Measurements from ENCODE around the gene MPZL3. TPM values are rescaled to one million over a fixed set of nuclear protein-coding genes. Genes with fewer than 3 reads are reported as not detected.

Gene MPZL3
- total RNA-seq, 2 experiments from 2014 or later: 24.5 to 29.8 TPM

- H3K36me3 Mint-ChIP-seq: peaks cover 29% of the 10 kb centered on the region
- peak overlapping the region; percentile 78 for H3K27ac Mint-ChIP-seq
- peak overlapping the region; percentile 14 for H3K4me3 Mint-ChIP-seq
- POLR2A ChIA-PET: interaction anchor here (1.0 to 4.2 kb wide), 6 partner anchors 9 to 66 kb away, joined by 3 to 49 read pairs (median 5); partner anchors contain the start of genes CD3E, JAML and MPZL3
- no peaks in the 10 kb centered on the region for H3K27me3 Mint-ChIP-seq
- ATAC-seq (ENCODE audit: low read depth): no peak
- H3K4me1 Mint-ChIP-seq: peaks cover 54% of the 10 kb centered on the region
- no peak for DNase-seq
- no peaks in the 10 kb centered on the region for H3K9me3 Mint-ChIP-seq
Measured at GRCh38 chr11:118238421-118238820, 13.7 kb downstream of the MPZL3 start.

- Mint-ChIP-seq H3K27me3 (no peaks in the 10 kb centered on the region), H3K9me3 (no peaks in the 10 kb centered on the region), H3K27ac (no peak overlapping the region), H3K4me1 (peaks cover 39% of the 10 kb centered on the region), H3K4me3 (no peak overlapping the region), H3K36me3 (peaks cover 30% of the 10 kb centered on the region)
- POLR2A ChIA-PET: interaction anchor here (1.0 kb wide), 1 partner anchor 12 kb away, joined by 3 read pairs; the partner anchor contains the start of gene JAML
- DNase-seq: no peak
- no peak for ATAC-seq (ENCODE audit: low read depth)
Measured at GRCh38 chr11:118236170-118236569, 16.0 kb downstream of the MPZL3 start.

- Mint-ChIP-seq H3K36me3 (peaks cover 30% of the 10 kb centered on the region), H3K27ac (no peak overlapping the region)
- POLR2A ChIA-PET: interaction anchor here (0.6 kb wide), 1 partner anchor 33 kb away, joined by 3 read pairs; no protein-coding TSS in a partner anchor
Measured at GRCh38 chr11:118234833-118235232, 17.3 kb downstream of the MPZL3 start.

GRCh38 chr11:118233850-118234249 lies 18.3 kb downstream of the MPZL3 start:
- POLR2A ChIA-PET: no interaction called here
- H3K27ac Mint-ChIP-seq: no peak overlapping the region
- no peaks in the 10 kb centered on the region for H3K9me3 Mint-ChIP-seq
- peaks cover 19% of the 10 kb centered on the region for H3K4me1 Mint-ChIP-seq
- peaks cover 31% of the 10 kb centered on the region for H3K36me3 Mint-ChIP-seq
- ATAC-seq (ENCODE audit: low read depth) (no peak), DNase-seq (no peak)
- no peak overlapping the region for H3K4me3 Mint-ChIP-seq
- no peaks in the 10 kb centered on the region for H3K27me3 Mint-ChIP-seq

More at GRCh38 chr11:118234833-118235232, 17.3 kb downstream of the MPZL3 start:
- DNase-seq (no peak), ATAC-seq (ENCODE audit: low read depth) (no peak)
- H3K27me3 Mint-ChIP-seq: no peaks in the 10 kb centered on the region
- H3K4me3 Mint-ChIP-seq: no peak overlapping the region
- peaks cover 27% of the 10 kb centered on the region for H3K4me1 Mint-ChIP-seq
- no peaks in the 10 kb centered on the region for H3K9me3 Mint-ChIP-seq

GRCh38 chr11:118233377-118233776 lies 18.8 kb downstream of the MPZL3 start:
- Mint-ChIP-seq H3K9me3 (no peaks in the 10 kb centered on the region), H3K4me3 (no peak overlapping the region), H3K27me3 (no peaks in the 10 kb centered on the region), H3K36me3 (peaks cover 27% of the 10 kb centered on the region), H3K4me1 (peaks cover 18% of the 10 kb centered on the region), H3K27ac (peak overlapping the region; percentile 2)
- POLR2A ChIA-PET: no interaction called here
- ATAC-seq (ENCODE audit: low read depth) (no peak), DNase-seq (no peak)

GRCh38 chr11:118232659-118233058 lies 19.5 kb downstream of the MPZL3 start:
- no peak overlapping the region for H3K27ac Mint-ChIP-seq
- H3K36me3 Mint-ChIP-seq: peaks cover 26% of the 10 kb centered on the region

GRCh38 chr11:118231461-118231860 lies 20.7 kb downstream of the MPZL3 start:
- peaks cover 35% of the 10 kb centered on the region for H3K4me1 Mint-ChIP-seq
- peaks cover 29% of the 10 kb centered on the region for H3K36me3 Mint-ChIP-seq
- ATAC-seq (ENCODE audit: low read depth): no peak

More at GRCh38 chr11:118232659-118233058, 19.5 kb downstream of the MPZL3 start:
- H3K27me3 Mint-ChIP-seq: no peaks in the 10 kb centered on the region
- DNase-seq (no peak), ATAC-seq (ENCODE audit: low read depth) (no peak)
- no peak overlapping the region for H3K4me3 Mint-ChIP-seq
- H3K9me3 Mint-ChIP-seq: no peaks in the 10 kb centered on the region
- POLR2A ChIA-PET: no interaction called here
- H3K4me1 Mint-ChIP-seq: peaks cover 23% of the 10 kb centered on the region

GRCh38 chr11:118230088-118230487 lies 22.1 kb downstream of the MPZL3 start:
- peaks cover 42% of the 10 kb centered on the region for H3K4me1 Mint-ChIP-seq
- peak overlapping the region; percentile 81 for H3K27ac Mint-ChIP-seq
- H3K36me3 Mint-ChIP-seq: peaks cover 29% of the 10 kb centered on the region
- H3K9me3 Mint-ChIP-seq: no peaks in the 10 kb centered on the region
- no peaks in the 10 kb centered on the region for H3K27me3 Mint-ChIP-seq
- H3K4me3 Mint-ChIP-seq: no peak overlapping the region
- no peak for DNase-seq
- peak; percentile 17 for ATAC-seq (ENCODE audit: low read depth)
- POLR2A ChIA-PET: interaction anchor here (1.2 to 2.2 kb wide), 5 partner anchors 9 to 129 kb away, joined by 3 to 16 read pairs (median 5); partner anchors contain the start of genes MPZL3 and UBE4A

More at GRCh38 chr11:118231461-118231860, 20.7 kb downstream of the MPZL3 start:
- POLR2A ChIA-PET: interaction anchor here (1.3 kb wide), 1 partner anchor 9 kb away, joined by 3 read pairs; no protein-coding TSS in a partner anchor
- Mint-ChIP-seq H3K27ac (no peak overlapping the region), H3K27me3 (no peaks in the 10 kb centered on the region), H3K4me3 (no peak overlapping the region), H3K9me3 (no peaks in the 10 kb centered on the region)
- DNase-seq: no peak

- Mint-ChIP-seq H3K9me3 (no peaks in the 10 kb centered on the region), H3K4me1 (peaks cover 46% of the 10 kb centered on the region), H3K36me3 (peaks cover 28% of the 10 kb centered on the region), H3K4me3 (peak overlapping the region; percentile 48), H3K27ac (peak overlapping the region; percentile 81), H3K27me3 (no peaks in the 10 kb centered on the region)
- POLR2A ChIA-PET: interaction anchor here (1.2 to 2.2 kb wide), 5 partner anchors 10 to 130 kb away, joined by 3 to 16 read pairs (median 5); partner anchors contain the start of genes MPZL3 and UBE4A
- ATAC-seq (ENCODE audit: low read depth) (no peak), DNase-seq (no peak)
Measured at GRCh38 chr11:118229274-118229847, 22.8 kb downstream of the MPZL3 start.

GRCh38 chr11:118227865-118228785 lies 24.0 kb downstream of the MPZL3 start:
- Mint-ChIP-seq H3K4me3 (peak overlapping the region; percentile 63), H3K27me3 (no peaks in the 10 kb centered on the region), H3K9me3 (no peaks in the 10 kb centered on the region), H3K36me3 (peaks cover 22% of the 10 kb centered on the region), H3K27ac (peak overlapping the region; percentile 95), H3K4me1 (peaks cover 43% of the 10 kb centered on the region)
- no peak for DNase-seq
- POLR2A ChIA-PET: interaction anchor here (2.2 to 4.6 kb wide), 3 partner anchors 11 to 23 kb away, joined by 16 to 73 read pairs (median 39); partner anchors contain the start of gene MPZL3
- no peak for ATAC-seq (ENCODE audit: low read depth)

- Mint-ChIP-seq H3K27me3 (no peaks in the 10 kb centered on the region), H3K9me3 (no peaks in the 10 kb centered on the region), H3K4me1 (peaks cover 54% of the 10 kb centered on the region), H3K36me3 (peaks cover 21% of the 10 kb centered on the region), H3K4me3 (peak overlapping the region; percentile 63), H3K27ac (peak overlapping the region; percentile 95)
- peak; percentile 35 for ATAC-seq (ENCODE audit: low read depth)
- no peak for DNase-seq
- POLR2A ChIA-PET: interaction anchor here (0.8 to 5.3 kb wide), 12 partner anchors 12 to 868 kb away, joined by 3 to 73 read pairs (median 6); partner anchors contain the start of genes CD3D, CD3E, CD3G and MPZL3
Measured at GRCh38 chr11:118226781-118227180, 25.4 kb downstream of the MPZL3 start.

- H3K36me3 Mint-ChIP-seq: peaks cover 21% of the 10 kb centered on the region
- peak overlapping the region; percentile 63 for H3K4me3 Mint-ChIP-seq
- no peaks in the 10 kb centered on the region for H3K9me3 Mint-ChIP-seq
- H3K27ac Mint-ChIP-seq: peak overlapping the region; percentile 95
- H3K4me1 Mint-ChIP-seq: peaks cover 58% of the 10 kb centered on the region
- H3K27me3 Mint-ChIP-seq: no peaks in the 10 kb centered on the region
- DNase-seq (no peak), ATAC-seq (ENCODE audit: low read depth) (no peak)
- POLR2A ChIA-PET: interaction anchor here (0.5 to 5.3 kb wide), 13 partner anchors 11 to 869 kb away, joined by 3 to 73 read pairs (median 6); partner anchors contain the start of genes CD3D, CD3E, CD3G and MPZL3
Measured at GRCh38 chr11:118226296-118226695, 25.9 kb downstream of the MPZL3 start.

All from activated naive CD8-positive, alpha-beta T cell treated with anti-CD3 and anti-CD28 coated beads, Interleukin-2, amount 10 ng/mL, durations not matched to agents 7 days and 5 days (primary cell).